SK-N-SH (cell line): Measurements from ENCODE around the gene UCHL5. TPM values are rescaled to one million over a fixed set of nuclear protein-coding genes. Genes with fewer than 3 reads are reported as not detected.

Experiments used
- CTCF ChIA-PET: fragments of 300-600, 350-600 bp; formaldehyde crosslinking; extraction: SDS; loops from one replicate; lab custom pipeline; 2021; lab: Yijun Ruan, JAX
- POLR2A ChIA-PET: fragments of 350-600 bp; sonication (Branson Sonifier 250); formaldehyde crosslinking; extraction: SDS; loops from one replicate; lab custom pipeline; 2020; ENCODE audit warnings: antibody characterized with exemption, inconsistent platforms; lab: Yijun Ruan, JAX
- DNase-seq: peaks from one replicate; pipeline ENCODE4 v3.0.0; 2012
- H2AFZ ChIP-seq: fragments of 200-600 bp; sonication (generic); 2 replicates; pipeline ENCODE4 v1.8.1; 2016; ENCODE audit warnings: antibody characterized with exemption, mild to moderate bottlenecking, low read depth
- H3F3A ChIP-seq: fragments of 200-600 bp; sonication (generic); replicated peaks from 2 replicates; pipeline ENCODE3; 2016; ENCODE audit warnings: antibody characterized with exemption, mild to moderate bottlenecking; ENCODE audit not compliant: insufficient read depth
- H3K27ac ChIP-seq, 2 experiments: fragments of 200-500 bp in 1 of 2; fragments of 200-600 bp in 1 of 2; sonication (Bioruptor generic) in 1 of 2; sonication (generic), shearing (Covaris generic) in 1 of 2; 2 replicates each; pipeline versions ENCODE4 v1.5.1 to v1.6.1; 2014 to 2016; ENCODE audit warnings: low read depth in 2 of 2, inconsistent platforms in 1 of 2, low read length in 1 of 2, mild to moderate bottlenecking in 1 of 2, mixed read lengths in 1 of 2
- H3K27me3 ChIP-seq: fragments of 200-600 bp; sonication (generic), shearing (Covaris generic); 2 replicates; pipeline ENCODE4 v1.6.1; 2016; ENCODE audit warnings: mixed run types; ENCODE audit not compliant: insufficient read depth
- H3K36me3 ChIP-seq, 2 experiments: fragments of 200-500 bp in 1 of 2; fragments of 200-600 bp in 1 of 2; sonication (Bioruptor generic) in 1 of 2; sonication (generic) in 1 of 2; replicated peaks in 1 of 2; 2 replicates each; pipeline versions ENCODE3 to v1.5.1; 2014 to 2016; ENCODE audit warnings: low read length in 1 of 2, mild to moderate bottlenecking in 1 of 2; ENCODE audit not compliant: insufficient read depth in 2 of 2, control insufficient read depth in 1 of 2
- H3K4me1 ChIP-seq, 2 experiments: fragments of 200-500 bp in 1 of 2; fragments of 200-600 bp in 1 of 2; sonication (Bioruptor generic) in 1 of 2; sonication (generic), shearing (Covaris generic) in 1 of 2; 2 replicates each; pipeline versions ENCODE4 v1.5.1 to v1.6.1; 2014 to 2016; ENCODE audit warnings: low read depth in 1 of 2, low read length in 1 of 2, mixed run types in 1 of 2; ENCODE audit not compliant: insufficient read depth in 2 of 2, control insufficient read depth in 1 of 2
- H3K4me2 ChIP-seq: fragments of 200-600 bp; sonication (generic), shearing (Covaris generic); 2 replicates; pipeline ENCODE4 v1.6.1; 2017; ENCODE audit warnings: mixed run types
- H3K4me3 ChIP-seq, 2 experiments: fragments of 200-500 bp in 1 of 2; fragments of 200-600 bp in 1 of 2; sonication (Bioruptor generic) in 1 of 2; sonication (generic), shearing (Covaris generic) in 1 of 2; 2 replicates each; pipeline versions ENCODE4 v1.5.1 to v1.8.1; 2014 to 2016; ENCODE audit warnings: low read depth in 2 of 2, inconsistent platforms in 1 of 2, low read length in 1 of 2, mild to moderate bottlenecking in 1 of 2, mixed read lengths in 1 of 2, moderate library complexity in 1 of 2
- H3K79me2 ChIP-seq: fragments of 200-600 bp; sonication (generic); 2 replicates; pipeline ENCODE4 v1.8.1; 2017; ENCODE audit warnings: mild to moderate bottlenecking; ENCODE audit not compliant: insufficient read depth
- H3K9ac ChIP-seq: fragments of 200-600 bp; sonication (generic); 2 replicates; pipeline ENCODE4 v1.6.1; 2017; ENCODE audit warnings: mixed run types
- H3K9me2 ChIP-seq: fragments of 200-600 bp; sonication (generic); 2 replicates; pipeline ENCODE4 v1.6.1; 2017; ENCODE audit warnings: mixed run types
- H3K9me3 ChIP-seq: fragments of 200-600 bp; sonication (generic); 2 replicates; pipeline ENCODE4 v1.6.1; 2017; ENCODE audit warnings: mixed run types, mild to moderate bottlenecking, moderate library complexity
- H4K20me1 ChIP-seq: fragments of 200-600 bp; sonication (generic); 2 replicates; pipeline ENCODE4 v1.6.1; 2017; ENCODE audit warnings: mild to moderate bottlenecking, mixed run types; ENCODE audit not compliant: insufficient read depth
- ELF1 ChIP-seq: IDR thresholded peaks from 2 replicates; pipeline ENCODE4 v1.4.0; 2012
- EZH2phosphoT487 ChIP-seq: fragments of 200-600 bp; sonication (generic); IDR thresholded peaks from 2 replicates; pipeline ENCODE4 v1.6.1; 2017; ENCODE audit warnings: low read depth, mixed run types, mild to moderate bottlenecking, antibody characterized with exemption, moderate library complexity, borderline replicate concordance
- FOSL2 ChIP-seq: IDR thresholded peaks from 2 replicates; pipeline ENCODE4 v1.4.0; 2012; ENCODE audit warnings: low read depth, mild to moderate bottlenecking, moderate library complexity, borderline replicate concordance
- FOXJ3 ChIP-seq: sonication (generic); formaldehyde crosslinking; IDR thresholded peaks from 2 replicates; pipeline ENCODE4 v1.5.1; 2020; ENCODE audit warnings: mild to moderate bottlenecking, missing genetic modification reagents
- FOXM1 ChIP-seq: IDR thresholded peaks from 2 replicates; pipeline ENCODE4 v1.4.0; 2012; ENCODE audit warnings: low read depth, mild to moderate bottlenecking
- GABPA ChIP-seq: IDR thresholded peaks from 2 replicates; pipeline ENCODE4 v1.4.0; 2012; ENCODE audit warnings: low read depth, mild to moderate bottlenecking
- GATA2 ChIP-seq: sonication (generic); formaldehyde crosslinking; IDR thresholded peaks from 2 replicates; pipeline ENCODE4 v1.5.0; 2020; ENCODE audit warnings: mild to moderate bottlenecking, missing genetic modification reagents
- NFIC ChIP-seq: IDR thresholded peaks from 2 replicates; pipeline ENCODE4 v1.4.0; 2012; ENCODE audit warnings: borderline replicate concordance
- NRF1 ChIP-seq: IDR thresholded peaks from 2 replicates; pipeline ENCODE4 v1.6.1; 2012; ENCODE audit warnings: low read depth, mild to moderate bottlenecking, low read length
- PBX3 ChIP-seq: IDR thresholded peaks from 2 replicates; pipeline ENCODE4; 2012
- POLR2AphosphoS5 ChIP-seq: IDR thresholded peaks from 2 replicates; pipeline ENCODE4 v1.6.1; 2012; ENCODE audit warnings: low read depth, low read length
- RAD21 ChIP-seq: IDR thresholded peaks from 2 replicates; pipeline ENCODE4 v1.6.1; 2012; ENCODE audit warnings: mild to moderate bottlenecking, low read length
- RFX5 ChIP-seq: IDR thresholded peaks from 2 replicates; pipeline ENCODE4 v1.6.1; 2012; ENCODE audit warnings: mild to moderate bottlenecking, improper control_type of control experiment, low read length
- RXRA ChIP-seq: IDR thresholded peaks from 2 replicates; pipeline ENCODE4 v1.4.0; 2012; ENCODE audit warnings: low read depth, mild to moderate bottlenecking, borderline replicate concordance
- SMC3 ChIP-seq: IDR thresholded peaks from 2 replicates; pipeline ENCODE4 v1.6.1; 2012; ENCODE audit warnings: low read depth, low read length, improper control_type of control experiment
- TAF1 ChIP-seq: IDR thresholded peaks from 2 replicates; pipeline ENCODE4 v1.6.1; 2012; ENCODE audit warnings: low read depth, mild to moderate bottlenecking, low read length, moderate library complexity, borderline replicate concordance
- TCF12 ChIP-seq: IDR thresholded peaks from 2 replicates; pipeline ENCODE4 v1.4.0; 2012
- YY1 ChIP-seq: IDR thresholded peaks from 2 replicates; pipeline ENCODE4 v1.4.0; 2012; ENCODE audit warnings: low read depth, mild to moderate bottlenecking
- WGBS: methylation state at CpG from one replicate; pipeline ENCODE4 v1.1.6; 2017; ENCODE audit warnings: low lambda C conversion rate; 5-methylcytosine and 5-hydroxymethylcytosine counted together
- polyA plus RNA-seq, 3 experiments: library from polyadenylated mRNA; depleted of rRNA; stranded (reverse); fragments of >200 nt; gene quantifications; 2 replicates each; pipeline ENCODE4 v1.2.3, GENCODE V29; 2012
- TF ChIP-seq, protein P1 (sequence below): IDR thresholded peaks from 2 replicates; pipeline ENCODE4 v1.4.0; 2012; ENCODE audit warnings: low read depth, borderline replicate concordance
- TF ChIP-seq, protein P2 (sequence below): fragments of 150-350 bp; IDR thresholded peaks from 2 replicates; pipeline ENCODE4 v1.6.1; 2016; ENCODE audit warnings: mild to moderate bottlenecking, low read depth, low read length

The UCHL5 gene
- polyA plus RNA-seq, 1 of the 3 experiments (the other 2 are of a cell fraction): 14.9 TPM

GRCh38 chr1:193094112-193094511, 35.0 kb upstream of the UCHL5 start:
- TF ChIP-seq GATA2 (CRISPR knock-in tag) (no peak), RAD21 (no peak), SMC3 (no peak), TAF1 (no peak), RXRA (no peak), GABPA (no peak), PBX3 (no peak), FOXJ3 (CRISPR knock-in tag) (no peak), FOXM1 (no peak), ELF1 (no peak), NRF1 (no peak), POLR2AphosphoS5 (no peak), RFX5 (no peak), FOSL2 (no peak), TCF12 (no peak), YY1 (no peak), EZH2phosphoT487 (no peak), NFIC (no peak)
- TF ChIP-seq, protein P1, sequence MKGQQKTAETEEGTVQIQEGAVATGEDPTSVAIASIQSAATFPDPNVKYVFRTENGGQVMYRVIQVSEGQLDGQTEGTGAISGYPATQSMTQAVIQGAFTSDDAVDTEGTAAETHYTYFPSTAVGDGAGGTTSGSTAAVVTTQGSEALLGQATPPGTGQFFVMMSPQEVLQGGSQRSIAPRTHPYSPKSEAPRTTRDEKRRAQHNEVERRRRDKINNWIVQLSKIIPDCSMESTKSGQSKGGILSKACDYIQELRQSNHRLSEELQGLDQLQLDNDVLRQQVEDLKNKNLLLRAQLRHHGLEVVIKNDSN: no peak
- TF ChIP-seq, protein P2, sequence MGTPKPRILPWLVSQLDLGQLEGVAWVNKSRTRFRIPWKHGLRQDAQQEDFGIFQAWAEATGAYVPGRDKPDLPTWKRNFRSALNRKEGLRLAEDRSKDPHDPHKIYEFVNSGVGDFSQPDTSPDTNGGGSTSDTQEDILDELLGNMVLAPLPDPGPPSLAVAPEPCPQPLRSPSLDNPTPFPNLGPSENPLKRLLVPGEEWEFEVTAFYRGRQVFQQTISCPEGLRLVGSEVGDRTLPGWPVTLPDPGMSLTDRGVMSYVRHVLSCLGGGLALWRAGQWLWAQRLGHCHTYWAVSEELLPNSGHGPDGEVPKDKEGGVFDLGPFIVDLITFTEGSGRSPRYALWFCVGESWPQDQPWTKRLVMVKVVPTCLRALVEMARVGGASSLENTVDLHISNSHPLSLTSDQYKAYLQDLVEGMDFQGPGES: no peak
- no peak overlapping the region for H3K4me3 ChIP-seq
- H3K9me2 ChIP-seq: no peaks in the 10 kb centered on the region
- no peaks in the 10 kb centered on the region for H4K20me1 ChIP-seq
- no peaks in the 10 kb centered on the region for H3K9me3 ChIP-seq
- no peak overlapping the region for H3K4me2 ChIP-seq
- no peak for DNase-seq
- H3K27ac ChIP-seq: no peak overlapping the region
- ChIA-PET CTCF (interaction anchor here (1.3 kb wide), 1 partner anchor 27 kb away, joined by 3 read pairs; no protein-coding TSS in a partner anchor), POLR2A (no interaction called here)
- 97% methylated on average over 11 of the region's 11 CpGs for WGBS
- H3K9ac ChIP-seq: no peak overlapping the region
- no peak overlapping the region for H2AFZ ChIP-seq
- no peaks in the 10 kb centered on the region for H3K4me1 ChIP-seq
- no peaks in the 10 kb centered on the region for H3K27me3 ChIP-seq
- peaks cover 14% of the 10 kb centered on the region for H3F3A ChIP-seq
- H3K36me3 ChIP-seq: peaks cover 78 to 79% of the 10 kb centered on the region in 2 experiments
- no peaks in the 10 kb centered on the region for H3K79me2 ChIP-seq
